Loucy (cell line): ENCODE results near the gene ZBED1.
"Not testable (repeated sequence)": the region's sequence is repeated elsewhere in the genome, so short reads cannot be mapped to it uniquely, and the experiment has no call there.

Experiments
- H2AFZ ChIP-seq: fragments of 200-600 bp; sonication (generic); 2 replicates; pipeline ENCODE4 v1.6.0; 2016; ENCODE audit warnings: antibody characterized with exemption, mild to moderate bottlenecking, low read length, moderate library complexity
- H3F3A ChIP-seq: fragments of 200-600 bp; 2 replicates; pipeline ENCODE4 v1.6.0; 2016; ENCODE audit warnings: antibody characterized with exemption, low read depth, mild to moderate bottlenecking
- H3K27me3 ChIP-seq: fragments of 200-600 bp; sonication (generic); 2 replicates; pipeline ENCODE4 v1.6.1; 2014; ENCODE audit warnings: low read length, mild to moderate bottlenecking; ENCODE audit not compliant: insufficient read depth, poor library complexity, severe bottlenecking
- H3K36me3 ChIP-seq: fragments of 200-600 bp; sonication (generic); 2 replicates; pipeline ENCODE4 v1.6.1; 2016; ENCODE audit warnings: low read length; ENCODE audit not compliant: insufficient read depth
- H3K4me1 ChIP-seq: fragments of 200-600 bp; sonication (generic); 2 replicates; pipeline ENCODE4 v1.5.1; 2014; ENCODE audit warnings: low read length, mild to moderate bottlenecking; ENCODE audit not compliant: insufficient read depth, poor library complexity, severe bottlenecking
- H3K4me2 ChIP-seq: fragments of 200-600 bp; sonication (generic); 2 replicates; pipeline ENCODE4 v1.6.0; 2014; ENCODE audit warnings: antibody characterized with exemption, low read length, low read depth, mild to moderate bottlenecking; ENCODE audit not compliant: poor library complexity, severe bottlenecking
- H3K4me3 ChIP-seq: fragments of 200-600 bp; sonication (generic); 2 replicates; pipeline ENCODE4 v1.5.1; 2014; ENCODE audit warnings: low read length, mild to moderate bottlenecking, mixed read lengths; ENCODE audit not compliant: poor library complexity, severe bottlenecking
- H3K79me2 ChIP-seq: fragments of 200-600 bp; sonication (generic); 2 replicates; pipeline ENCODE4 v1.6.1; 2014; ENCODE audit warnings: low read length; ENCODE audit not compliant: insufficient read depth
- H3K9ac ChIP-seq: fragments of 200-600 bp; sonication (generic); 2 replicates; pipeline ENCODE4 v1.6.0; 2014; ENCODE audit warnings: mild to moderate bottlenecking, low read depth, low read length, moderate library complexity; ENCODE audit not compliant: poor library complexity, severe bottlenecking
- H3K9me2 ChIP-seq: fragments of 200-600 bp; sonication (generic); replicated peaks from 2 replicates; pipeline ENCODE4 v1.6.1; 2016; ENCODE audit warnings: low read depth, low read length, mixed read lengths
- H3K9me3 ChIP-seq: fragments of 200-600 bp; sonication (generic); 2 replicates; pipeline ENCODE4 v1.6.1; 2014; ENCODE audit warnings: mild to moderate bottlenecking, antibody characterized with exemption, low read length, low read depth; ENCODE audit not compliant: insufficient read depth
- H4K20me1 ChIP-seq: fragments of 200-600 bp; sonication (generic); 2 replicates; pipeline ENCODE4 v1.6.0; 2014; ENCODE audit warnings: antibody characterized with exemption, low read length, mild to moderate bottlenecking; ENCODE audit not compliant: insufficient read depth, poor library complexity, severe bottlenecking
- EZH2phosphoT487 ChIP-seq: fragments of 200-600 bp; IDR thresholded peaks from 2 replicates; pipeline ENCODE4 v1.6.1; 2018; ENCODE audit warnings: antibody characterized with exemption, mild to moderate bottlenecking, moderate library complexity, borderline replicate concordance
- TF ChIP-seq, protein P1 (sequence below): fragments of 200-600 bp; sonication (generic); conservative IDR thresholded peaks from 2 replicates; pipeline ENCODE4 v1.5.1; 2014; ENCODE audit warnings: mild to moderate bottlenecking, antibody characterized with exemption, low read length

ZBED1 gene

DNA sequence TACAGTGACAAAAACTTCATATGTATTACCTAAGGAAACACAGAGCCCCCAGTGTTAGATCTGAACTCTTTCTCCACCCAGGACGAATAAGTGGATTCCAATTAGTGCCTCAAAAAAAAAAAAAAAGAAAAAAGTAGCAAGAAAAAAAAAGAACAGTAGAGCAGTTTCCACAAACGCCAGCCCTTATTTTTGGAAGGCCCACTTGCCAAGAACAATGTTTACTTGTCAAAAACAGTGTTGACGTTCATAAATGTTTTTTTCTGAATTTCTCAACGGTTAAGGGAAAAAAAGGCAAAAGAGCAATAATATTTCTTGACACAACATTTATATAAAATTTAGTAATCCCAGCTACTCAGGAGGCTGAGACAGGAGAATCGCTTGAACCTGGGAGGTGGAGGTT is 38.7 kb downstream of the ZBED1 start:
- TF ChIP-seq, protein P1, sequence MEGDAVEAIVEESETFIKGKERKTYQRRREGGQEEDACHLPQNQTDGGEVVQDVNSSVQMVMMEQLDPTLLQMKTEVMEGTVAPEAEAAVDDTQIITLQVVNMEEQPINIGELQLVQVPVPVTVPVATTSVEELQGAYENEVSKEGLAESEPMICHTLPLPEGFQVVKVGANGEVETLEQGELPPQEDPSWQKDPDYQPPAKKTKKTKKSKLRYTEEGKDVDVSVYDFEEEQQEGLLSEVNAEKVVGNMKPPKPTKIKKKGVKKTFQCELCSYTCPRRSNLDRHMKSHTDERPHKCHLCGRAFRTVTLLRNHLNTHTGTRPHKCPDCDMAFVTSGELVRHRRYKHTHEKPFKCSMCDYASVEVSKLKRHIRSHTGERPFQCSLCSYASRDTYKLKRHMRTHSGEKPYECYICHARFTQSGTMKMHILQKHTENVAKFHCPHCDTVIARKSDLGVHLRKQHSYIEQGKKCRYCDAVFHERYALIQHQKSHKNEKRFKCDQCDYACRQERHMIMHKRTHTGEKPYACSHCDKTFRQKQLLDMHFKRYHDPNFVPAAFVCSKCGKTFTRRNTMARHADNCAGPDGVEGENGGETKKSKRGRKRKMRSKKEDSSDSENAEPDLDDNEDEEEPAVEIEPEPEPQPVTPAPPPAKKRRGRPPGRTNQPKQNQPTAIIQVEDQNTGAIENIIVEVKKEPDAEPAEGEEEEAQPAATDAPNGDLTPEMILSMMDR: no peak
- no peak overlapping the region for H3K9ac ChIP-seq
- no peak overlapping the region for H3K4me2 ChIP-seq
- no peak overlapping the region for H2AFZ ChIP-seq
- H3K9me2 ChIP-seq: no peaks in the 10 kb centered on the region
- no peaks in the 10 kb centered on the region for H3K79me2 ChIP-seq
- no peaks in the 10 kb centered on the region for H3K4me1 ChIP-seq
- no peaks in the 10 kb centered on the region for H4K20me1 ChIP-seq
- no peaks in the 10 kb centered on the region for H3F3A ChIP-seq
- no peaks in the 10 kb centered on the region for H3K36me3 ChIP-seq
- no peaks in the 10 kb centered on the region for H3K9me3 ChIP-seq
- no peaks in the 10 kb centered on the region for H3K27me3 ChIP-seq
- no peak overlapping the region for H3K4me3 ChIP-seq

DNA sequence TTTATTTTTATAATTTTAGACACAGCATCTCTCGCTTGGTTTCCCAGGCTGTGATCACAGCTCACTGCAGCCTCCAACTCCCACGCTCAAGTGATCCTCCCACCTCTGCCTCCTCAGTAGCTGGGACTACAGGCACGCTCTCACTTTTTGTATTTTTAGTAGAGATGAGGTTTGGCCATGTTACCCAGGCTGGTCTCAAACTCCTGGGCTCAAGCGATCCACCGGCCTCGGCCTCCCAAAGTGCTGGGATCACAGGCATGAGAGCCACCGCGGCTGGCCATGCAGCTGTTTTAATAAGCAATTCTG is 39.1 kb downstream of the ZBED1 start:
- no peaks in the 10 kb centered on the region for H3F3A ChIP-seq
- H3K9me2 ChIP-seq: no peaks in the 10 kb centered on the region
- H3K4me2 ChIP-seq: no peak overlapping the region
- TF ChIP-seq EZH2phosphoT487: no peak
- TF ChIP-seq, protein P1: no peak
- H4K20me1 ChIP-seq: no peaks in the 10 kb centered on the region
- no peak overlapping the region for H3K9ac ChIP-seq
- no peaks in the 10 kb centered on the region for H3K27me3 ChIP-seq
- no peaks in the 10 kb centered on the region for H3K79me2 ChIP-seq
- no peak overlapping the region for H2AFZ ChIP-seq
- H3K9me3 ChIP-seq: no peaks in the 10 kb centered on the region
- no peaks in the 10 kb centered on the region for H3K4me1 ChIP-seq
- H3K4me3 ChIP-seq: no peak overlapping the region
- H3K36me3 ChIP-seq: no peaks in the 10 kb centered on the region

DNA sequence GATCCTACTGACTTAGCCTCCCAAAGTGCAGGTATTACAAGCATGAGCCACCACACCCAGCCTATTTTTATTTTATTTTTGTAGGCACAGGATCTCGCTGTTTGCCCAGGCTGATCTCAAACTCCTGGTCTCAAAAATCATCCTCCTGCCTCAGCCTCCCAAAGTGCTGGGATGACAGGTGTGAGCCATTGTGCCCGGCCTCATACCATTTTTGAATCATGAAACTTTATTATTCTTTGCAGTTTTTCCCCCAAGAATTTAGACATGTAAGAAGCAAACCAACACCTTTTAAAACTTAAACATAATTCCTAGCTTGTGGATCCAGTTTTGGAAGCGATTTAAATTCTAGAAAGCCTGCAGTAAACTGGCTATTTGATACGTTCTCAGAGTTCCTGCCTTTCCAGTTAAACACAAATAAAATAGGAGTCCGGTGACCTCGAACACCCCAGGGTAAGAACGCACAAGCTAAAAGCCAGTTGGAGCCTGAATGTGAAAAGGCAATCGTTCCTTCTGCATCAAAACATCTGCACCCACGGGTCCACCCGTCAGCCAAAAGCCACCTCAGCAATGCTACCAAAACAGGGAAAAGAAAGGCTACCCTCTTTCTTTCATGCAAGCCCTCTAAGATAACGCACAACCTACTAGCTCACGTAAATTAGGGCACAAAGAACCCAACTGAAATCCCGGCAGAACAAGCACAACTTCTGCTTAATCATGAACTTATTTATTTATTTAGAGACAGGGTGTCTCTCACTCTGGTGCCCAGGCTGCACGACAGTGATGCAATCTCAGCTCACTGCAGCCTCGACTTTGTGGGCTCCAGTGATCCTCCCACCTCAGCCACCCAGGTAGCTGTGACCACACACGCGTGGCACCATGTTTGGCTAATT is 39.7 kb downstream of the ZBED1 start:
- H3K79me2 ChIP-seq, H2AFZ ChIP-seq, H3K27me3 ChIP-seq, H3K4me2 ChIP-seq, H4K20me1 ChIP-seq, H3K4me1 ChIP-seq, H3F3A ChIP-seq, H3K4me3 ChIP-seq, H3K9ac ChIP-seq, H3K9me2 ChIP-seq, H3K9me3 ChIP-seq, H3K36me3 ChIP-seq: not testable (repeated sequence)

DNA sequence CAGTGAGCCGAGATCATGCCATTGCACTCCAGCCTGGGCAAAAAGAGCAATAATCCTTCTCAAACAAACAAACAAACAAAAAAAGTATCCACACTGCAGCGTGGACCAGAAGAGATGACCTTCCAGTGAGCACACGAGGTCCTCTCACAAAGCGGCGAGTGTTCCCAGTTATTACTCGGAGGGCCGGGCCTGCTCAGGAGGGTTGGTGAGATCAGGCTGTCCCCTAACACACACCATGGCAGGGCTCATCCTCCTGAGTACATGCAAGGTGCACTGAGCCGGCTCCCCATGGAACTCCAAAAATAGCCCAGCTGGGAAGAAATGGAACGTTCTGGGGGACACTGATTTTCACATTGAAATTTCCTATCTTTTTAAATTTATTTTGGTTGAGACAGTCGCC is 40.7 kb downstream of the ZBED1 start:
- H4K20me1 ChIP-seq, H2AFZ ChIP-seq, H3K4me2 ChIP-seq, H3K9ac ChIP-seq, H3F3A ChIP-seq, H3K79me2 ChIP-seq, H3K9me2 ChIP-seq, H3K4me1 ChIP-seq, H3K36me3 ChIP-seq, H3K27me3 ChIP-seq, H3K9me3 ChIP-seq, H3K4me3 ChIP-seq: not testable (repeated sequence)
